Endothelial cell of umbilical vein (primary cell): ENCODE data around the gene NUDC. TPM values are rescaled to one million over a fixed set of nuclear protein-coding genes. Genes with fewer than 3 reads are reported as not detected.

Experiments used
- BruUV-seq: library from RNA; stranded (reverse); fragments of 400-500 nt; replicated peaks from 2 replicates; lab custom pipeline; 2021; lab: Mats Ljungman, UMichigan
- CTCF ChIA-PET: fragments of 300-600, 350-600 bp; sonication (Branson Sonifier 250); formaldehyde crosslinking; loops from one replicate; lab custom pipeline; 2021; ENCODE audit warnings: antibody characterized with exemption, inconsistent platforms; lab: Charles Lee
- POLR2A ChIA-PET: fragments of 300-600, 350-600 bp; sonication (Branson Sonifier 250); formaldehyde crosslinking; loops from one replicate; lab custom pipeline; 2021; ENCODE audit warnings: antibody characterized with exemption, inconsistent platforms; lab: Charles Lee
- DNase-seq: peaks from one replicate; pipeline ENCODE4 v3.0.0-alpha.2; 2011; ENCODE audit warnings: low read depth, low spot score
- FAIRE-seq: peaks from 2 replicates; lab custom pipeline; 2011; peaks lifted over from hg19 to GRCh38; lab: Jason Lieb, UNC
- H2AFZ ChIP-seq: 2 replicates; pipeline ENCODE4 v1.6.0; 2012; ENCODE audit warnings: low read depth, low read length, control low read depth, inconsistent platforms
- H3K27ac ChIP-seq: 2 replicates; pipeline ENCODE4 v1.5.1; 2011; ENCODE audit warnings: low read depth, mild to moderate bottlenecking, control low read depth, low read length, moderate library complexity; ENCODE audit not compliant: insufficient read depth
- H3K27me3 ChIP-seq, 2 experiments: 2 replicates each; pipeline versions ENCODE4 v1.6.0 to v1.6.1; 2011; ENCODE audit warnings: low read length in 2 of 2, mixed read lengths in 1 of 2; ENCODE audit not compliant: control insufficient read depth in 2 of 2, insufficient read depth in 2 of 2
- H3K36me3 ChIP-seq, 2 experiments: 2 replicates in 1 of 2; 3 replicates in 1 of 2; pipeline ENCODE4 v1.5.1; 2011; ENCODE audit warnings: low read length in 2 of 2, mild to moderate bottlenecking in 1 of 2, moderate library complexity in 1 of 2; ENCODE audit not compliant: control insufficient read depth in 2 of 2, insufficient read depth in 2 of 2; ENCODE audit errors: extremely low read depth in 1 of 2
- H3K4me1 ChIP-seq: 3 replicates; pipeline ENCODE4 v1.5.1; 2011; ENCODE audit warnings: mild to moderate bottlenecking, low read length; ENCODE audit not compliant: control insufficient read depth, insufficient read depth; ENCODE audit errors: extremely low read depth
- H3K4me2 ChIP-seq: 2 replicates; pipeline ENCODE4 v1.6.1; 2011; ENCODE audit warnings: low read length, control low read depth, mixed read lengths; ENCODE audit not compliant: insufficient read depth
- H3K4me3 ChIP-seq, 3 experiments: fragments of 200-600 bp in 1 of 3; sonication (generic), shearing (Covaris generic) in 1 of 3; replicated peaks in 1 of 3; 2 replicates each; pipeline ENCODE4 v1.5.1; 2011 to 2016; ENCODE audit warnings: control low read depth in 3 of 3, low read length in 3 of 3, mild to moderate bottlenecking in 2 of 3, inconsistent platforms in 1 of 3, low read depth in 1 of 3, moderate library complexity in 1 of 3; ENCODE audit not compliant: insufficient read depth in 1 of 3
- H3K79me2 ChIP-seq: 2 replicates; pipeline ENCODE4 v1.6.0; 2012; ENCODE audit warnings: low read length, inconsistent platforms; ENCODE audit not compliant: control insufficient read depth, insufficient read depth
- H3K9ac ChIP-seq: replicated peaks from 2 replicates; pipeline ENCODE3; 2011; ENCODE audit warnings: low read length, control low read depth; ENCODE audit not compliant: insufficient read depth; ENCODE audit errors: extremely low read depth
- H3K9me1 ChIP-seq: replicated peaks from 3 replicates; pipeline ENCODE4 v1.6.0; 2011; ENCODE audit warnings: mild to moderate bottlenecking, low read length; ENCODE audit not compliant: control insufficient read depth, insufficient read depth; ENCODE audit errors: extremely low read depth
- H3K9me3 ChIP-seq: replicated peaks from 2 replicates; pipeline ENCODE4 v1.5.1; 2012; ENCODE audit warnings: low read length, inconsistent platforms; ENCODE audit not compliant: control insufficient read depth, insufficient read depth
- H4K20me1 ChIP-seq: replicated peaks from 2 replicates; pipeline ENCODE3; 2011; ENCODE audit warnings: mild to moderate bottlenecking, low read length; ENCODE audit not compliant: control insufficient read depth, insufficient read depth; ENCODE audit errors: extremely low read depth
- EZH2 ChIP-seq: IDR thresholded peaks from 2 replicates; pipeline ENCODE4 v1.6.1; 2012; ENCODE audit warnings: borderline replicate concordance, low read depth, mild to moderate bottlenecking, moderate library complexity, low read length, inconsistent platforms; ENCODE audit not compliant: severe bottlenecking
- FOS ChIP-seq: IDR thresholded peaks from 2 replicates; pipeline ENCODE4 v1.6.1; 2011; ENCODE audit warnings: mild to moderate bottlenecking, low read length, moderate library complexity, borderline replicate concordance; ENCODE audit not compliant: insufficient read depth
- GATA2 ChIP-seq: IDR thresholded peaks from 2 replicates; pipeline ENCODE4 v1.7.0; 2011; ENCODE audit warnings: low read depth, mild to moderate bottlenecking, moderate library complexity, mixed read lengths, low read length; ENCODE audit not compliant: insufficient read length, insufficient read depth
- JUN ChIP-seq: IDR thresholded peaks from 2 replicates; pipeline ENCODE4 v1.6.1; 2011; ENCODE audit warnings: borderline replicate concordance, low read depth; ENCODE audit not compliant: insufficient read length, insufficient read depth
- MYC ChIP-seq: IDR thresholded peaks from one replicate; pipeline ENCODE4 v1.6.1; 2011; ENCODE audit warnings: mild to moderate bottlenecking, low read depth, low read length
- POLR2A ChIP-seq: IDR thresholded peaks from 2 replicates; pipeline ENCODE4 v1.6.1; 2012; ENCODE audit warnings: low read depth, mild to moderate bottlenecking, control low read depth, low read length
- POLR2AphosphoS5 ChIP-seq: IDR thresholded peaks from 2 replicates; pipeline ENCODE4 v1.6.1; 2012; ENCODE audit warnings: low read depth, mild to moderate bottlenecking, control low read depth, low read length, moderate library complexity; ENCODE audit not compliant: insufficient read depth
- dilution Hi-C: fragments of 300-500 bp; cut with MboI; formaldehyde crosslinking; loops from one replicate; pipeline ENCODE4 v1.15.0; 2019; ENCODE audit warnings: low sequenced_read_pairs; ENCODE audit not compliant: extremely low pct_ligation_motif_present
- intact Hi-C: fragments of 100-400 bp; cut with micrococcal nuclease; formaldehyde crosslinking; loops from one replicate; pipeline ENCODE4 v1.10.0; 2022
- polyA plus RNA-seq, 4 experiments: library from polyadenylated mRNA; depleted of rRNA in 3 of 4; stranded (reverse) in 3 of 4; unstranded in 1 of 4; fragments of >200 nt; gene quantifications; 2 replicates each; pipeline versions ENCODE4 v1.2.1 to v1.2.3, GENCODE V29; 2011 to 2012; ENCODE audit warnings: missing spikeins in 1 of 4
- total RNA-seq: library from RNA; stranded (reverse); gene quantifications from 2 replicates; pipeline ENCODE4 v1.2.3, GENCODE V29; 2021
- TF ChIP-seq, protein P1 (sequence below): IDR thresholded peaks from 2 replicates; pipeline ENCODE4 v1.6.1; 2011; ENCODE audit not compliant: insufficient read depth, insufficient read length
- TF ChIP-seq, protein P2 (sequence below), 2 donors: IDR thresholded peaks; 1 replicate in 1 of 2; 2 replicates in 1 of 2; pipeline ENCODE4 v1.5.1; 2011; ENCODE audit warnings: low read length in 2 of 2, mild to moderate bottlenecking in 2 of 2, moderate library complexity in 2 of 2, control low read depth in 1 of 2, inconsistent platforms in 1 of 2, low read depth in 1 of 2; ENCODE audit not compliant: insufficient read depth in 1 of 2; ENCODE audit errors: extremely low read depth in 1 of 2

Gene NUDC
- total and polyA plus RNA-seq, 2 donors (not counting 3 experiments of a cell fraction or from before 2014, with no cell fraction given) = 42.5 to 102 TPM

DNA sequence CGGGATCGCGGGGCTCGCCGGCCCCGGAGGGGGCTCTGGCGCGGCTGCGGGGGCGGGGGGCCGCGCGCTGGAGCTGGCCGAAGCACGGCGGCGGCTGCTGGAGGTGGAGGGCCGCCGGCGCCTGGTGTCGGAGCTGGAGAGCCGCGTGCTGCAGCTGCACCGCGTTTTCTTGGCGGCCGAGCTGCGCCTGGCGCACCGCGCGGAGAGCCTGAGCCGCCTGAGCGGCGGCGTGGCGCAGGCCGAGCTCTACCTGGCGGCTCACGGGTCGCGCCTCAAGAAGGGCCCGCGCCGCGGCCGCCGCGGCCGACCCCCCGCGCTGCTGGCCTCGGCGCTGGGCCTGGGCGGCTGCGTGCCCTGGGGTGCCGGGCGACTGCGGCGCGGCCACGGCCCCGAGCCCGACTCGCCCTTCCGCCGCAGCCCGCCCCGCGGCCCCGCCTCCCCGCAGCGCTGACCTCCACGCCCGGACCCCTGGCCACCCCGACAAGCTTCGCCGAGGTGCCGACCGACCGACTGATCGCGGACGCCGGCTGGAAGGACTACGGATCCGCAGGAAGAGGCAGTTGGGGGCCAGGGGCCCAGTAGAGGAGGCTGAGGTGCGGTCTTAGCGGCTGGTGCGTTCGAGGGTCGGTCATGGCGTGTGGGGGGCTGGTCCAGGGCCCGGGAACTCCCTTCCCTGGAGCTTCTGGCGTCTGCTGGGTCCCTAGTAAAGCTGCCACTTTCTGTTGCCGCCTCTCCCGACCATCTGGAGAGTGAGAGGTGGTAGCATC lies 72.7 kb downstream of the NUDC start:
- POLR2A ChIA-PET = interaction anchor here (1.1 to 1.4 kb wide), 2 partner anchors 19 to 118 kb away, joined by 3 read pairs; partner anchors contain the start of gene TENT5B

More for the DNA sequence above, 72.7 kb downstream of the NUDC start:
- Histone ChIP-seq H2AFZ (peak overlapping the region; percentile 91), H3K27ac (no peak overlapping the region), H3K9me3 (no peaks in the 10 kb centered on the region), H3K79me2 (peaks cover 17% of the 10 kb centered on the region), H3K36me3 (no peaks in the 10 kb centered on the region), H3K4me2 (peak overlapping the region; percentile 60), H3K4me3 (peak overlapping the region; percentile 43 to 61 (median 51)), H3K9me1 (no peaks in the 10 kb centered on the region), H4K20me1 (no peaks in the 10 kb centered on the region), H3K9ac (peak overlapping the region; percentile 57), H3K4me1 (peaks cover 46% of the 10 kb centered on the region), H3K27me3 (no peaks in the 10 kb centered on the region)
- dilution Hi-C loops (no loop called here), intact Hi-C loops (no loop called here)
- CTCF ChIA-PET = interaction anchor here (1.1 to 9.2 kb wide), 8 partner anchors 8 to 104 kb away, joined by 3 to 181 read pairs (median 38); no protein-coding TSS in a partner anchor
- no TSS peak for BruUV-seq
- peak; percentile 44 for FAIRE-seq
- no peak for DNase-seq
- TF ChIP-seq EZH2 = no peak
- TF ChIP-seq FOS = no peak
- TF ChIP-seq, protein P1, sequence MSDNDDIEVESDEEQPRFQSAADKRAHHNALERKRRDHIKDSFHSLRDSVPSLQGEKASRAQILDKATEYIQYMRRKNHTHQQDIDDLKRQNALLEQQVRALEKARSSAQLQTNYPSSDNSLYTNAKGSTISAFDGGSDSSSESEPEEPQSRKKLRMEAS = no peak
- no peak for TF ChIP-seq MYC
- no peak for TF ChIP-seq POLR2AphosphoS5
- no peak for TF ChIP-seq POLR2A
- TF ChIP-seq GATA2 = no peak
- TF ChIP-seq, protein P2, sequence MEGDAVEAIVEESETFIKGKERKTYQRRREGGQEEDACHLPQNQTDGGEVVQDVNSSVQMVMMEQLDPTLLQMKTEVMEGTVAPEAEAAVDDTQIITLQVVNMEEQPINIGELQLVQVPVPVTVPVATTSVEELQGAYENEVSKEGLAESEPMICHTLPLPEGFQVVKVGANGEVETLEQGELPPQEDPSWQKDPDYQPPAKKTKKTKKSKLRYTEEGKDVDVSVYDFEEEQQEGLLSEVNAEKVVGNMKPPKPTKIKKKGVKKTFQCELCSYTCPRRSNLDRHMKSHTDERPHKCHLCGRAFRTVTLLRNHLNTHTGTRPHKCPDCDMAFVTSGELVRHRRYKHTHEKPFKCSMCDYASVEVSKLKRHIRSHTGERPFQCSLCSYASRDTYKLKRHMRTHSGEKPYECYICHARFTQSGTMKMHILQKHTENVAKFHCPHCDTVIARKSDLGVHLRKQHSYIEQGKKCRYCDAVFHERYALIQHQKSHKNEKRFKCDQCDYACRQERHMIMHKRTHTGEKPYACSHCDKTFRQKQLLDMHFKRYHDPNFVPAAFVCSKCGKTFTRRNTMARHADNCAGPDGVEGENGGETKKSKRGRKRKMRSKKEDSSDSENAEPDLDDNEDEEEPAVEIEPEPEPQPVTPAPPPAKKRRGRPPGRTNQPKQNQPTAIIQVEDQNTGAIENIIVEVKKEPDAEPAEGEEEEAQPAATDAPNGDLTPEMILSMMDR (IDR thresholded peaks at IDR 0.05; ENCODE audit: extremely low read depth in 1 of 2, insufficient read depth in 1 of 2, low read depth in 1 of 2, low read length in 2 of 2) = no peak
- TF ChIP-seq JUN = no peak
